NCI-H146 treated with DMSO at 0.1 percent for 48 hours (cell line): ENCODE data around the gene ATP11A.
A peak's percentile ranks its signal among the peaks of the same experiment; 100 is the strongest.

ENCODE experiments used
- DNase-seq: peaks from one replicate; lab custom pipeline; 2025; ENCODE audit not compliant: unreplicated experiment; lab: John Stamatoyannopoulos, UW

Gene ATP11A

GRCh38 chr13:112689303-112690245 is at the start of gene ATP11A:
TSS of gene ATP11A (plus strand) at chr13:112690038. CDS start at chr13:112690417, 379 bp downstream.
- DNase-seq: peak; percentile 90

GRCh38 chr13:112641456-112642089 is 48.3 kb upstream of the ATP11A start:
- DNase-seq: no peak

GRCh38 chr13:112642090-112642460 is 47.8 kb upstream of the ATP11A start:
- DNase-seq: no peak

- no peak for DNase-seq
These were observed 45.9 kb upstream of the ATP11A start for GRCh38 chr13:112643759-112644459.

- no peak for DNase-seq
These were observed 44.4 kb upstream of the ATP11A start for GRCh38 chr13:112645327-112645914.

GRCh38 chr13:112647256-112647655 is 42.6 kb upstream of the ATP11A start:
- DNase-seq: no peak

- DNase-seq: no peak
These were observed 41.7 kb upstream of the ATP11A start for GRCh38 chr13:112648101-112648500.

- no peak for DNase-seq
These were observed 40.7 kb upstream of the ATP11A start for GRCh38 chr13:112648966-112649690.

GRCh38 chr13:112651311-112651710 is 38.5 kb upstream of the ATP11A start:
- no peak for DNase-seq

- DNase-seq: no peak
These were observed 37.9 kb upstream of the ATP11A start for GRCh38 chr13:112651750-112652511.

GRCh38 chr13:112652512-112653070 is 37.2 kb upstream of the ATP11A start:
- DNase-seq: no peak

GRCh38 chr13:112653071-112653470 is 36.8 kb upstream of the ATP11A start:
- DNase-seq: no peak

- DNase-seq: no peak
These were observed 33.9 kb upstream of the ATP11A start for GRCh38 chr13:112655913-112656312.

- no peak for DNase-seq
These were observed 31.9 kb upstream of the ATP11A start for GRCh38 chr13:112657850-112658445.

GRCh38 chr13:112658808-112659207 is 31.0 kb upstream of the ATP11A start:
- no peak for DNase-seq

GRCh38 chr13:112661291-112661690 is 28.5 kb upstream of the ATP11A start:
- no peak for DNase-seq

- DNase-seq: no peak
These were observed 25.2 kb upstream of the ATP11A start for GRCh38 chr13:112664501-112665203.

GRCh38 chr13:112668924-112669323 is 20.9 kb upstream of the ATP11A start:
- no peak for DNase-seq
